Measurements from ENCODE around the gene PRKN.

GRCh38 chr6:161347125-161347524 is 1380.4 kb downstream of the PRKN start:
- no peak for TF ChIP-seq POLR2A (IDR thresholded peaks at IDR 0.05)
- TF ChIP-seq, protein P1, sequence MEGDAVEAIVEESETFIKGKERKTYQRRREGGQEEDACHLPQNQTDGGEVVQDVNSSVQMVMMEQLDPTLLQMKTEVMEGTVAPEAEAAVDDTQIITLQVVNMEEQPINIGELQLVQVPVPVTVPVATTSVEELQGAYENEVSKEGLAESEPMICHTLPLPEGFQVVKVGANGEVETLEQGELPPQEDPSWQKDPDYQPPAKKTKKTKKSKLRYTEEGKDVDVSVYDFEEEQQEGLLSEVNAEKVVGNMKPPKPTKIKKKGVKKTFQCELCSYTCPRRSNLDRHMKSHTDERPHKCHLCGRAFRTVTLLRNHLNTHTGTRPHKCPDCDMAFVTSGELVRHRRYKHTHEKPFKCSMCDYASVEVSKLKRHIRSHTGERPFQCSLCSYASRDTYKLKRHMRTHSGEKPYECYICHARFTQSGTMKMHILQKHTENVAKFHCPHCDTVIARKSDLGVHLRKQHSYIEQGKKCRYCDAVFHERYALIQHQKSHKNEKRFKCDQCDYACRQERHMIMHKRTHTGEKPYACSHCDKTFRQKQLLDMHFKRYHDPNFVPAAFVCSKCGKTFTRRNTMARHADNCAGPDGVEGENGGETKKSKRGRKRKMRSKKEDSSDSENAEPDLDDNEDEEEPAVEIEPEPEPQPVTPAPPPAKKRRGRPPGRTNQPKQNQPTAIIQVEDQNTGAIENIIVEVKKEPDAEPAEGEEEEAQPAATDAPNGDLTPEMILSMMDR (IDR thresholded peaks at IDR 0.05) = no peak
